Heart right ventricle (tissue), 16 donors: ENCODE results near the gene PPM1K. TPM values are rescaled to one million over a fixed set of nuclear protein-coding genes. Genes with fewer than 3 reads are reported as not detected.

Experiments used
- ATAC-seq, 8 donors: fragments of 200-7000 bp; cut with Tn5 transposase; one replicate each; pipeline ENCODE4 v1.9.1; 2020; ENCODE audit warnings: mild to moderate bottlenecking in 8 of 8, moderate library complexity in 8 of 8, moderate number of reproducible peaks in 1 of 8
- DNase-seq, 2 donors: peaks; one replicate each; pipeline ENCODE4 v3.0.0-alpha.2; 2020
- H3K27ac ChIP-seq, 10 donors: fragments of 200-600 bp; sonication (generic) in 2 of 10; one replicate each; pipeline versions ENCODE4 v1.5.0 to v1.8.0; 2020 to 2022; ENCODE audit warnings: mild to moderate bottlenecking in 3 of 10
- H3K27me3 ChIP-seq, 7 donors: fragments of 200-600 bp; one replicate each; pipeline ENCODE4 v1.8.0; 2021 to 2022; ENCODE audit warnings: mild to moderate bottlenecking in 2 of 7
- H3K36me3 ChIP-seq, 9 donors: fragments of 200-600 bp; sonication (generic) in 1 of 9; one replicate each; pipeline versions ENCODE4 v1.5.0 to v1.8.0; 2020 to 2022; ENCODE audit warnings: mild to moderate bottlenecking in 2 of 9
- H3K4me1 ChIP-seq, 9 donors: fragments of 200-600 bp; sonication (generic) in 1 of 9; one replicate each; pipeline versions ENCODE4 v1.5.0 to v1.8.0; 2020 to 2022; ENCODE audit warnings: mild to moderate bottlenecking in 4 of 9
- H3K4me3 ChIP-seq, 10 donors: fragments of 200-600 bp; sonication (generic) in 2 of 10; one replicate each; pipeline versions ENCODE4 v1.5.0 to v1.8.0; 2020 to 2022; ENCODE audit warnings: mild to moderate bottlenecking in 7 of 10, moderate library complexity in 2 of 10
- H3K9me3 ChIP-seq, 11 donors: fragments of 200-600 bp in 10 of 11; sonication (generic) in 2 of 11; one replicate each; pipeline versions ENCODE4 v1.5.0 to v1.8.0; 2013 to 2022; ENCODE audit warnings: mild to moderate bottlenecking in 2 of 11, control low read depth in 1 of 11, moderate library complexity in 1 of 11
- WGBS, 2 donors: extraction: QIAGEN DNeasy Blood & Tissue Kit; methylation state at CpG; one replicate each; pipeline ENCODE4 v1.1.7; 2013; ENCODE audit warnings: inconsistent platforms in 1 of 2; 5-methylcytosine and 5-hydroxymethylcytosine counted together
- intact Hi-C, 10 donors: fragments of 100-400 bp; cut with DNase I; formaldehyde crosslinking; loops; one replicate each; pipeline versions ENCODE4 v1.11.1 to v1.14.2; 2022
- polyA plus RNA-seq, 2 donors: library from polyadenylated mRNA; stranded (reverse); fragments of 200-250 nt; gene quantifications; one replicate each; pipeline ENCODE4 v1.2.3, GENCODE V29; 2013
- total RNA-seq, 10 donors: library from RNA; stranded (reverse); fragmentation: NEBNext Ultra II Directional in 3 of 10; extraction: Animal tissue kit (Norgen Biotek cat#: 25700) in 3 of 10; gene quantifications; one replicate each; pipeline versions ENCODE4 v1.2.1 to v1.2.4, GENCODE V29; 2021 to 2023
- TF ChIP-seq, protein P1 (sequence below), 9 donors: fragments of 200-600 bp; sonication (generic) in 2 of 9; IDR thresholded peaks; one replicate each; pipeline versions ENCODE4 v1.5.0 to v1.8.0; 2021 to 2022; ENCODE audit warnings: antibody characterized with exemption in 9 of 9, mild to moderate bottlenecking in 5 of 9, moderate library complexity in 1 of 9
- donor health status: Arrhythmogenic right ventricular cardiomyopathy.
- donor health status: ischemic (EF 13 %, LVEDD 7.1; RV severe dilation, severe dysfunction).
- donor health status: healthy with polysubstance abuse.
- donor health status: DM: no; HTN: yes; CAD: no.
- donor health status: DM: no; HTN: no; CAD: no.
- donor health status: ischemic (EF 25% LVEDD 6.9; RV normal size, moderate dysfunction).
- donor health status: ischemic (EF 25% LVEDD 5.7; RV mildly dilated, moderate dysfunction).
- donor health status: healthy.
- donor health status: DM: yes; HTN: yes; CAD: no.
- donor health status: Ischemic cardiomyopathy.
- donor health status: ischemic (EF 35%, LVEDD 5.7; RV mildly dilated, moderate dysfunction).
- donor health status: nonischemic (EF 11% LVEDD 7.7; RV severe dilation, severe dysfunction).
- donor health status: DM: yes; HTN: yes; CAD: no.
- donor health status: PGD.
- donor health status: ischemic (EF 29% LVEDD 5.4; RV normal size, mild dysfunction).
- donor health status: nonischemic (EF 23%, LVEDD 6.1; RV moderate dilation, normal function).

PPM1K gene
- total and polyA plus RNA-seq, 12 donors = 47.4 to 357 (median 247) TPM

DNA sequence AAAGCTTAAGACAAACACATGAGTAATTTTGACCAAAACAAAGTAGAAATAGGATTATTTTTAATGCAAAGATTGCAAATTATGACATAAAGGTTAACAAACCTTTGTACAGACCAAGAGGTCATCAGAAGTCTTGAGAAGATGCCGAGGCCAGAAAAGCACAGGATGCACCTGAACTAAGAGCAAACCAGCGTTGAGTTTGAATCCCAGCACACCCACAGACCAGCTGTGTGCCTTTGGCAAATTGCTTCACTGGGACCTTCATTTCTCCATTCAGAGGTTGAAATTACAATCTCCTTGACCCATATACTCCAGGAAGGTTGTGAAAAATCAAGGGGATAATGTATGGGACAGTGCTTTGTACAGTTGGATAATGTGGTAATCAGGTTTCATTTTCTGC is 56.6 kb downstream of the PPM1K start:
- no peaks in the 10 kb centered on the region for H3K36me3 ChIP-seq
- TF ChIP-seq, protein P1, sequence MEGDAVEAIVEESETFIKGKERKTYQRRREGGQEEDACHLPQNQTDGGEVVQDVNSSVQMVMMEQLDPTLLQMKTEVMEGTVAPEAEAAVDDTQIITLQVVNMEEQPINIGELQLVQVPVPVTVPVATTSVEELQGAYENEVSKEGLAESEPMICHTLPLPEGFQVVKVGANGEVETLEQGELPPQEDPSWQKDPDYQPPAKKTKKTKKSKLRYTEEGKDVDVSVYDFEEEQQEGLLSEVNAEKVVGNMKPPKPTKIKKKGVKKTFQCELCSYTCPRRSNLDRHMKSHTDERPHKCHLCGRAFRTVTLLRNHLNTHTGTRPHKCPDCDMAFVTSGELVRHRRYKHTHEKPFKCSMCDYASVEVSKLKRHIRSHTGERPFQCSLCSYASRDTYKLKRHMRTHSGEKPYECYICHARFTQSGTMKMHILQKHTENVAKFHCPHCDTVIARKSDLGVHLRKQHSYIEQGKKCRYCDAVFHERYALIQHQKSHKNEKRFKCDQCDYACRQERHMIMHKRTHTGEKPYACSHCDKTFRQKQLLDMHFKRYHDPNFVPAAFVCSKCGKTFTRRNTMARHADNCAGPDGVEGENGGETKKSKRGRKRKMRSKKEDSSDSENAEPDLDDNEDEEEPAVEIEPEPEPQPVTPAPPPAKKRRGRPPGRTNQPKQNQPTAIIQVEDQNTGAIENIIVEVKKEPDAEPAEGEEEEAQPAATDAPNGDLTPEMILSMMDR (IDR thresholded peaks at IDR 0.05) = no peak
- DNase-seq (no peak), ATAC-seq (no peak)
- peaks cover 0 to 50% (median 29%) of the 10 kb centered on the region in 9 donors for H3K4me1 ChIP-seq
- H3K9me3 ChIP-seq = peaks cover 0 to 4% (median 0%) of the 10 kb centered on the region in 11 donors
- no peak overlapping the region for H3K4me3 ChIP-seq
- intact Hi-C loops = loop anchor here in 2 of 10 donors (5.0 to 10.0 kb wide), 2 partner anchors 55 to 137 kb away; partner anchors contain the start of gene PPM1K (in 2 of the 2)
- no peaks in the 10 kb centered on the region for H3K27me3 ChIP-seq
- H3K27ac ChIP-seq = no peak overlapping the region
- 62 to 70% methylated on average over 2 of the region's 2 CpGs for WGBS, 2 donors

DNA sequence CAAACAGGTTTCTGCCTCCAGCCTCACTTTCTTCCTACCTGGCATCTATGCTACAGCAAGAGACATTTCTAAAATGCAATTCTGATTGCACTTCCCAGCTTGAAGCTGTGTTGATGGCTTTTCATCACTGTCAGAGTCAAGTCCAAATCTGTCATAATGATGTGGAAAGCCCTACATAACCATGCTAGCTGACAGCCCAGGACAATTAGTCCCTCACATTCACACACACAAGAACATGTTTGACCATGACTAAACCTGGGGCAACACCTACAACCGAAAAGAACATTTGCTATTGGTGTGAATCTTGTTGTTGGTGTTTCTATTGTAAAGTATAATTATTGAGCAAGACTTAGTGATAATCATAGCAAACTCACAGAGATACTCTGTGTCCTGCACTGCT is 58.2 kb downstream of the PPM1K start:
- Histone ChIP-seq H3K9me3 (peaks cover 0 to 4% (median 0%) of the 10 kb centered on the region in 11 donors), H3K4me3 (no peak overlapping the region), H3K27ac (no peak overlapping the region), H3K36me3 (no peaks in the 10 kb centered on the region), H3K27me3 (no peaks in the 10 kb centered on the region), H3K4me1 (peaks cover 0 to 45% (median 24%) of the 10 kb centered on the region in 9 donors)
- 67 to 69% methylated on average over 1 of the region's 1 CpG for WGBS, 2 donors
- ATAC-seq (peak in 4 of 8 donors; percentile 51 to 76 (median 70)), DNase-seq (no peak)
- TF ChIP-seq, protein P1 (IDR thresholded peaks at IDR 0.05) = no peak
- intact Hi-C loops = loop anchor here in 2 of 10 donors (5.0 to 10.0 kb wide), 2 partner anchors 56 to 139 kb away; partner anchors contain the start of gene PPM1K (in 2 of the 2)

DNA sequence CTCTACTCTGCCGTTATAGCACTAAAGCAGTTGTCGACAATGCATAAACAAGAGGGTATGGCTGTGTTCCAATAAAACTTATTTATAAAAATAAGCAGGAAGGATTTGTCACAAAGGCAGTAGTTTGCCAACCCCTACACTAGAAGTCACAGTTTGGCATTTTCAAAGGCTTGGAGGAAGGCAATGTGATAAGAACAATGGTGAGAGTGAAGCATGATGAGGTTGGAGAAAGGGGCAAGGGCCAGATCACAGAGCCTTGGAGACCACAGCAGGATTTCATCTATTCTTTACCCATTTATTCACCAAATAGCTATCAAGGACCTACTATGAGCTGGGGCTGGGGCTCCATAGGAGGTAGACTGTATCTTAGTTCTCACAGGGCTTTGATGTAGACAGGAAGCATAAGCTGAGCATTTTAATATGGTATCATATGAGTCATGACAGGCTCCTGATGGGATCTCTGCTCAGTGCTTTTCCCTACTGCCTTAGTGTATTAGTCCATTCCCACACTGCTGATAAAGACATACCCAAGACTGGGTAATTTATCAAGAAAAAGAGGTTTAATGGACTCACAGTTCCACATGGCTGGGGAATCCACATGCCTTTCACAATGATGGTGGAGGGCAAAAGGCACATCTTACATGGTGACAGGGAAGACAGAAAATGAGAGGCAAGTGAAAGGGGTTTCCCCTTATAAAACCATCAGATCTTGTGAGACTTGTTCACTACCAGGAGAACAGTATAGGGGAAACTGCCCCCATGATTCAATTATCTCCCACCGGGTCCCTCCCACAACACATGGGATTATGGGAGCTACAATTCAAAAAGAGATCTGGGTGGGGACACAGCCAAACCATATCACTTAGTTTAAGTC is 58.9 kb downstream of the PPM1K start:
- Histone ChIP-seq H3K4me1 (peaks cover 0 to 40% (median 17%) of the 10 kb centered on the region in 9 donors), H3K36me3 (no peaks in the 10 kb centered on the region), H3K27ac (peak overlapping the region in 1 of 10 donors; percentile 39), H3K27me3 (no peaks in the 10 kb centered on the region), H3K4me3 (no peak overlapping the region), H3K9me3 (peaks cover 0 to 9% (median 0%) of the 10 kb centered on the region in 11 donors)
- ATAC-seq = peak in 5 of 8 donors; percentile 26 to 58 (median 46)
- TF ChIP-seq, protein P1 (IDR thresholded peaks at IDR 0.05) = no peak
- DNase-seq = no peak
- 32 to 41% methylated on average over 3 of the region's 3 CpGs for WGBS, 2 donors
- intact Hi-C loops = loop anchor here in 2 of 10 donors (5.0 to 10.0 kb wide), 2 partner anchors 57 to 139 kb away; partner anchors contain the start of gene PPM1K (in 2 of the 2)

DNA sequence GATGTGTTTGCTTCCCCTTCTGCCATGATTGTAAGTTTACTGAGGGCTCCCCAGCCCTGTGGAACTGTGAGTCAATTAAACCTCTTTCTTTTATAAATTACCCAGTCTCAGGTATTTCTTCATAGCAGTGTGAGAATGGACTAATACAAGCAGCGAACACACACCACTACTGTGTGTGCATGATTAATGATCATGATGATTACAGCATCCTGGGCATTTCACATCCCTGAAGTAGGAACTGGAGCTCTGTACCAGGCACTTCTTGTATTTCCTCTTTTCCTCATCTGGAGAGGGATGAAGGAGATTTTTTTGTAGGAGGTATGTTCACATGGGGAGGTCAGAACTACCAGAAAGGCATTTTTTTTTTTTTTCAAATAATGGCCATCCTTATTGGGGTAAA is 60.8 kb downstream of the PPM1K start:
- peaks cover 0 to 5% (median 0%) of the 10 kb centered on the region in 11 donors for H3K9me3 ChIP-seq
- intact Hi-C loops = loop anchor here in 4 of 10 donors (5.0 to 10.0 kb wide), 3 partner anchors 141 to 424 kb away; no protein-coding TSS in a partner anchor
- no peak overlapping the region for H3K27ac ChIP-seq
- DNase-seq (no peak), ATAC-seq (no peak)
- H3K27me3 ChIP-seq = no peaks in the 10 kb centered on the region
- no peaks in the 10 kb centered on the region for H3K36me3 ChIP-seq
- H3K4me1 ChIP-seq = peaks cover 0 to 31% (median 15%) of the 10 kb centered on the region in 9 donors
- 42 to 96% methylated on average over 1 of the region's 1 CpG for WGBS, 2 donors
- H3K4me3 ChIP-seq = no peak overlapping the region
- TF ChIP-seq, protein P1 (IDR thresholded peaks at IDR 0.05) = no peak
